GM21367 (cell line): ENCODE results near the gene CD3D.

Experiments used
- ATAC-seq: cut with Tn5 transposase; IDR thresholded peaks from one replicate; pipeline ENCODE4 v1.9.1; 2021; ENCODE audit not compliant: unreplicated experiment

CD3D gene

GRCh38 chr11:118304568-118305248, 37.8 kb downstream of the CD3D start, which contains the start of gene CD3E:
Gene CD3E (plus strand): TSS chr11:118304730. CDS start chr11:118304953, 223 bp downstream.
- no peak for ATAC-seq

DNA sequence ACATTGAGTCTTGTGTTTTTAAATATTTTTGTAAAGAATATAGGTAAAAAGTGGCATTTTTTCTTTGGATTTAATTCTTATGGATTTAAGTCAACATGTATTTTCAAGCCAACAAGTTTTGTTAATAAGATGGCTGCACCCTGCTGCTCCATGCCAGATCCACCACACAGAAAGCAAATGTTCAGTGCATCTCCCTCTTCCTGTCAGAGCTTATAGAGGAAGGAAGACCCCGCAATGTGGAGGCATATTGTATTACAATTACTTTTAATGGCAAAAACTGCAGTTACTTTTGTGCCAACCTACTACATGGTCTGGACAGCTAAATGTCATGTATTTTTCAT, 38.3 kb downstream of the CD3D start:
- no peak for ATAC-seq

- no peak for ATAC-seq
These were observed 40.8 kb downstream of the CD3D start for GRCh38 chr11:118301600-118302195.

- no peak for ATAC-seq
These were observed 46.6 kb downstream of the CD3D start for GRCh38 chr11:118295815-118296454.

DNA sequence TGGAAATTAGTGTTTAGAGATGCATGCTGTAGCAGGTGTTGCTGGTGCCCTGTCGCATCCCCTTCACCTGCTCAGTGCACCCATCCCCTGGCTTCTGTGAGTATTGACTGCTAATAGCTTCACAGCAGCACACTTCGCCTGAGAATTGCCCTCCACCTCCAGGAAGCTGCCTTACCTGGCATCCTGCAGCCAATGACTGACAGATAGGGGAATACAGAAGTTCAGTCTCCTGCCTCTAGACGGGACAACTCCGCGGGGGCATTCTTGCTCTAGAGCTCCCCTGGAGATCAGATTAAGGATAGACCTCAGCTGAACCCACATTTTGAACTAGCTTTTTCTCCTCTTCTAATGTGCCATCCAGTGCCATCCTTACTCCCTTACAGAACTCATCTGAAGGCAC, 47.3 kb downstream of the CD3D start:
- ATAC-seq, result no peak

GRCh38 chr11:118294053-118294452, 48.5 kb downstream of the CD3D start:
- no peak for ATAC-seq

DNA sequence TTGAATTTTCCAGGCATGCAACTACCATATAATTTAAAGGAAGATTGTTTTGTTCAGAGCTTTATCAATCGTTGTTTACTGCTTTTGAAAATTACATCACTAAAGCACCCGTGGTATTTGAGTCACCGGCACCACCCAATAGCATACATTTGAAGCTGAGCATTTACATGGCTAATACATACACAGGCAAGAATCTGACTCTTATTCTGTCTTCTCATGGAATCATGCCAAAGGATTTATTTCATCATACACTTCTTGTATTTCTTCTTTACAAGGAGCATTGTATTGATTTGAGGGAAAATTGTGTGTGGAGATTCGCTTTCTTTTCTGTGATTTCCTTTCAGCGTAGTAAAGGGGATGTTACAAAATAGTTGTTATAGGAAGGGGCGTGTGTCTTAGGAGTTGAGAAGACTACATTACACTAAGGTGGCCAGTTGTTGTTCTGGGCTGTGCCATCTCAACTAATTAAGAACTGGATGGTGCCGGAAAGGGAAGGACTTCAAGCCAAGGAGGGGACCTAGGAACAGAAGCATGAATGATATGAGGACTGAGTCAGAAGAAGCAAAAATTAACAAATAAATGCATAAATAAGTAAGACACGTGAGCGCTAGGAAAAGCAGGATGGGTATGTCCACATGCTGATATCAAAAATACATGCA, 50.9 kb downstream of the CD3D start:
- no peak for ATAC-seq

GRCh38 chr11:118290923-118291322, 51.6 kb downstream of the CD3D start:
- ATAC-seq, result no peak

GRCh38 chr11:118289401-118289800, 53.1 kb downstream of the CD3D start:
- no peak for ATAC-seq
